HG03095 (cell line): ENCODE measurements around the gene RTCA.
"Not testable (repeated sequence)": the region's sequence is repeated elsewhere in the genome, so short reads cannot be mapped to it uniquely, and the experiment has no call there.

Source experiments
- ATAC-seq: cut with Tn5 transposase; IDR thresholded peaks from one replicate; pipeline ENCODE4 v1.9.1; 2021; ENCODE audit warnings: moderate library complexity; ENCODE audit not compliant: unreplicated experiment

The RTCA gene

GRCh38 chr1:100304921-100305320, 38.9 kb downstream of the RTCA start:
- ATAC-seq, result no peak

DNA sequence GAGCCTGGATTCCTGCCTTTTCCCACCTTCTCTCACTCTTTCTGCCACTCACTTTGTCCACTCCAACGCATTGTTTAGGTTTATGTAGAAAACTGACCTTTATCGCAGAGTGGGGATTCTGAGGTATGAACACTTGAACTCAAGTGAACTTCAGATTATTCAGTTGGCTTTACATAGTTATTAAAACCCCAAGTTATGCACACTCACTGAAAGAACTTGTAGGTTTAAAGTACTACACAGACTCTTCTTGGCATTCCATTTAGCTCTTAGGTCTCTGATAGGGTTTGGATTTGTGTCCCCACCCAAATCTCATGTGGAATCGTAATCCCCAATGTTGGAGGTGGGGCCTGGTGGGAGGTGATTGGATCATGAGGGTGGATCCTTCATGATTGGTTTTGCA, 39.9 kb downstream of the RTCA start:
- ATAC-seq, result no peak

DNA sequence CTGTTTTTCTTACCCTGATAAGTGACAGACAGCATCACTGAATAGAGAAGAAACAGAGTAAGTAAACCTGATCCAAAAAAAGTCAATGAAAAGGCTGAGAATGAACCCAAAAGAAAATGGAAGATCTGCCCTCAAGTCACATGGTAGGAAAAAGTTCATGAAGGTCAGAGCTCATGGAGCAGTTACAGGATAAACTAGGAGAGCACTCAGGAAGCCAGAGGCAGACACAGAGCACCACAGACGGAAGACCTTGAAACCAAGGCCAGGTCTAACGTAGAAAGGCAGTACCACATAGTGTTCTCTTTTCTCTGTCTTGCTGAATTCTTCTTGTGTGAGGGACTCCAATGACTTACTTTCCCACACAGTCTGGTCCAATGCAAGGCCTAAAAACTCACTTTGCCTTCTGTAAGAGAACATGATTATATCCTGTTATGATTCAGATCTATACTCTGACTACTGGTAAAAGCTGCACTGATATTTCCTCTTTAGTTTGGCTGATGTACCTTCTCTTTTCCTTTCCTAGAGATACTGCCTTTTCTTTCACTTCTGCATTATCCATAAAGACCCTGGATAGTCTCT, 40.8 kb downstream of the RTCA start:
- ATAC-seq, result no peak

DNA sequence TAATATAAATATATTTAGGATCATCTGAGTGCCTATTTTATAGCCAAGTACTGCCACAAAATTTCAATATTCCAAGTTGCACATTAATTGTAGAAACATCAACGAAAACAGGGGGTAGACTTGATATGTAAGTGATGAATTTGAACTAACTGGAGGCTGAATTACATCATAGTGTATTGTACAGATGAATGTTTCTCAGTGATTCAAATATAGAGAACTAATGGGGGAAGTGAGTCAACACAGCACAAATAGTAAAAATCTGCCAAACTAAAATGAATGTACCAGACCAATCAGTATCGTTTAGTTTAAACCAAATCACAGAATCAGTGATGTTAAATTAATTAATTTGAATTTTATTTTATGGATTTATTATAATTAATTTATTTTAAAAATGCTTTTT, 42.8 kb downstream of the RTCA start:
- ATAC-seq, result no peak

DNA sequence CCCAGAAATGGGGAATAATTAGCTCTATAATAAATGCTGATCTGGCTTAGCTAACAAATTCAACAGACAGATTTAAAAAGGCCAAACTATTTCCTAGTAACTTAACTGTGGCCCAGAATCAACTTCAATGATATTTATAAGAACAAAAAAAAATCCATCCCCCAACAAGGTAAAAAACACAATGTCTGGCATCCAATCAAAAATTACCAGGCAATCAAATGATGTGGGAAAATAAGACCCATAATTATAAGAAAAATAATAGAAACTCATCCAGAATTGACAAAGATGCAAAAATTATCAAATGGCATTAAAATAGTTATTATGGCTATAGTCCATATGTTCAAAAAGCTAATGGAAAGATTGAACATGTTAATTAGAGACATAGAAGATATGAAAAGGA, 43.8 kb downstream of the RTCA start:
- ATAC-seq, result no peak

DNA sequence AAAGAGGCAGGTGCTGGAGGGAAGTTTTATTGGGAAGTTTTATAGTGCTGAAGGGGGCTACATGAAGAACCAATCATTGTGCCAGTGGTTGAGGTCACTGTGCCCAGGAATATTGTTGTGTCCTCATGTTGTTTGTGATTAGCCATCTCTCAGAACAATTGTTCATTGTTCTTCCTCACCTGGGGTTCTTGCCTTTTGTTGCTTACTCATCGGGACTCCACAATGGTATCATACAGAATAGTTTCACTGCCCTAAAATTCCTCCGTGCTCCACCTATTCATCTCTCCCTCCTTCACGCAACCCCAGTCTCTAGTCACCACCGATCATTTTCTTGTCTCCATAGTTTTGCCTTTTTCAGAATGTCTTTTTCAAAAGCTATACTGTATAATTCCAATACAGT, 47.4 kb downstream of the RTCA start:
- no peak for ATAC-seq

GRCh38 chr1:100316622-100317021, 50.6 kb downstream of the RTCA start:
- no peak for ATAC-seq

DNA sequence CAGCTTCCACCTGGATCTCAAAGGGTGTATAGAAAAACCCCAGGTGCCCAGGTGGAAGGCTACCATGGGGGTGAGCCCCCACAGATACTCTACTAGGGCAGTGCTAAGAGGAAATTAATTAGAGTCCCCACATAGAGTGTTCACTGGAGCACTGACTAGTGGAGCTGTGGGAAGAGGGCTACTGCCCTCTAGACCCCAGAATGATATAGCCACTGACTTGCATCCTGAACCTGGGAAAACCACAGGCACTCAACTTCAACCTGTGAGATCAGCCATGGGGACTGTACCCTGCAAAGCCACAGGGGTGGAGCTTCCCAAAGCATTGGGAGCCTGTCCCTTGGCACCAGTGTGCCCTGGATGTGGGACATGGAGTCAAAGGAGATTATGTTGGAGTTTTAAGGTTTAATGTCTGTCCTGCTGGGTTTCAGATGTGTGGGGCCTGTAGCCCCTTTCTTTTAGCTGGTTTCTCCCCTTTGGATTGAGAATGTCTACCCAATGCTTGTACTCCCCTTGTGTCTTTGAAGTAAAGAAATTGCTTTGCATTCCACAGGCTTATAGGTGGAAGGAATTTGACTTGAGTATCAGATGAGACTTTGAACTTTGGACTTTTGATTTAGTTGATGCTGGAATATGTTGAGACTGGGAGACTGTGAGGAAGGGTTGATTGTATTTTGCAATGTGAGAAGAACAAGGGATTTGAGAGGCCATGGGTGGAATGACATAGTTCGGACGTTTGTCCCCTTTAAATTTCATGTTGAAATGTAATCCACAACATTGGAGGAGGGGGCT, 54.5 kb downstream of the RTCA start:
- no peak for ATAC-seq

DNA sequence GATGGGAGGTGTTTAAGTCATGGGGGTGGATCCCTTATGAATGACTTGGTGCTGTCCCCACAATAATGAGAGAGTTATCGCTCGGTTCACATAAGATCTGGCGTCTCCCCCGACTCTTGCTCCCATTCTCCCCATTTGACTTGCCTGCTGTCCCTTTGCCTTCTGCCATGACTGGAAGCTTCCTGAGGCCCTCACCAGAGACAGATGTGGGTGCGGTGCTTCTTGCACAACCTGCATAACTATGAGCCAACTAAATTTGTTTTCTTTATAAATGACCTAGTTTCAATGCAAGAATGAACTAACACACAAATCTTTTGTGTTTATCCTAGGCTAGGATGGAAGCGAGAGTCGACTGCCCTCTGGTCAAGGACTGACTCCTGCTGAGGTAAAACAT, 55.1 kb downstream of the RTCA start:
- no peak for ATAC-seq

DNA sequence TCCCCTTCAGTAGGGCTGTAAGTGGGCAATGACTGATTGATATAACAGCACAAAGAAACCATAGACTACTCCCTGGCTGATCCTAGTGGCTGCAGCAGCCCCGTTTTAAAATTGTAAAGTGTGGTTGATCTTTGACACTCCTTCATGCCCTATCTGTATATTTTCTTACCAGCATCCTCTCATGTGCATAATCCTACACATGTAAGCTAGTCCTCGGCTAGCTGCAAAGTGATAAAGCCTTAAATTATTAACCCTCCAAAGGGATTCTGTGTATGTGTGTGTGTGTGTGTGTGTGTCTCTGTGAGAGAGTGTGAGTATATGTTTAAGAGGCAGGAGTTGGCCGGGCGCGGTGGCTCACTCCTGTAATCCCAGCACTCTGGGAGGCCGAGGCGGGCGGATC, 55.5 kb downstream of the RTCA start:
- no peak for ATAC-seq

DNA sequence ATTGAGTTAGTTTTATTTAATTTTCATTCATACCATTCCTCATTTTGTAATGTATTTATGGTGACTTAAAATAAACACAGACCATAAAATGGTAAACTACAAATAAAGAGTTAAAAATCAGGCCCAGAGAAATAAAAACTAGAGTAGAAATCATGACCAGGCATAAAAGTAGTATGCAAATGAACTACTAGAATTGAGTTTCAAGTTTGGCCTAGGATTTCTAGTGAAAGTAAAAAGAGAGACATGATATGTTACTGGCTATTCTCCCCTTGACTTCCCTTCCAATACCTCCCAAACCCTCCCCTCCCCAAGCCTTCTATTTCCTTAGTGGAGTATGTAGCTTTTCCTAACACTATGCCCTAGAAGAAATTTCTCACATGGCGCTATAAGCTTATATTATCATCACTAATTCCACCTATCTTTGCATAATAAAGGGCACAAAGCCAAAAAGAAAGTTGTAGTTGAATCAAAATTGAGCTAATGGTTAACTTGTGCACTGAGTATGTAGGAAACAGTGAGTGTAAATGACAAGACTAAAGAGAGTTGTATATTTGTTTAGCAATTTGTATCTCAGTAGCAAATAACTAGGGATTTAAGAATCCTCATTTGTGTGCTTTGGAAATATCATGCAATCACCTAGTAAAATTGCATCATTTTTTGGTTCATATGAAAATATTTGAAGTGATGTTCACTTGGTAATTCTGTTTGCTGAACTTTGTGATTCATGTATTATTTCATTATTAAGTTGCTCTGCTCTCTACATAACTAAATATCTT, 56.6 kb downstream of the RTCA start:
- ATAC-seq, result no peak

GRCh38 chr1:100323419-100324106, 57.5 kb downstream of the RTCA start:
- no peak for ATAC-seq

DNA sequence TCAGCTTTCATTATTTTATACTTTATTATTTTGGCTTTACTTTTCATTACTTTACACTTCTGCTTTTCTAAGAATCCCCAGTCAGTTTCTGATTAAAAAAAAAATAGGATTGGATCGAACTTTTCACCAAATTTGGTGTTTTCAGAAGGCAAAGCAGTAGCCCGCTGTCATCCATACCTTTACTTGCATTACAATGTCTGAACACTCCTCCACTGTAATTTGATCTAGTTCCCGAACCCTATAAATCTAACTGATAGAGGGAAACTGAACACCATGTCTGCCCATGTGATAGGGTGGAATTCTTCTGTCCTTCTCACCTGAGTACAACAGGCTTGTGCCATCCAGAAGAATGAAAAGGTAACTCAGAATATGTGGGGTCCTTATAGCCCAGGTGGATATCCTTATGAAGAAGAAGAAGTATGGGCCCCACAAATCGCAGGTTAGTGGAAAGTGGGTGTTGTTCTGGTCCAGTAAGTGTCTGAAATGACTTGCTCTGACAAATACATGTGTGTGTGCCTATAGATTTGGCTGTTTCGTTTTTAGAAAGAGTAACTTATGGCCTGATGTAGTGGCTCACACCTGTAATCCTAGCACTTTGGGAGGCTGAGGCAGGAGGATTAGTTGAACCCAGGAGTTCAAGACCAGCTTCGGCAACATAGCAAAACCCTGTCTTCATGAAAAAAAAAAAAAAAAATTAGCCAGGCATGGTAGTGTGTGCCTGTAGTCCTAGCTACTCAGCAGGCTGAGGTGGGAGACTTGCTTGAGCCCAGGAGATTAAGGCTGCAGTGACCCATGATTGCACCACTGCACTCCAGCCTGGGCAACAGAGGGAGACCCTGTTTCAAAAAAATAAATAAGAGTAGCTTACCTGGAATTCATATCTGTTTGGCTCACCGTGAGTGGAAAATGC, 59.7 kb downstream of the RTCA start:
- no peak for ATAC-seq

DNA sequence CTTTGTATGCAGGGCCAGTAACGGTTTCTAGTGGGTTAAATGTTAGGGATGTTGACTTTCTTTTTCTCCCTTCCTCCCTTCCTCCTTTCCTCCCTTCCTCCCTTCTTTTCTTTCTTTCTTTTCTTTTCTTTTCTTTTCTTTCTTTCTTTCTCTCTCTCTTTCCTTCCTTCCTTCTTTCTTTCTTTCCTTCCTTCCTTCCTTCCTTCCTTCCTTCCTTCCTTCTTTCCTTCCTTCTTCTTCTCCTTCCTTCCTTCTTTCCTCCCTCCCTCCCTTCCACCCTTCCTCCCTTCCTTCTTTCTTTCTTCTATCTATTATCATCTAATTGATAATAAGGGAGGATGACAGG, 60.3 kb downstream of the RTCA start:
- not testable (repeated sequence) for ATAC-seq

DNA sequence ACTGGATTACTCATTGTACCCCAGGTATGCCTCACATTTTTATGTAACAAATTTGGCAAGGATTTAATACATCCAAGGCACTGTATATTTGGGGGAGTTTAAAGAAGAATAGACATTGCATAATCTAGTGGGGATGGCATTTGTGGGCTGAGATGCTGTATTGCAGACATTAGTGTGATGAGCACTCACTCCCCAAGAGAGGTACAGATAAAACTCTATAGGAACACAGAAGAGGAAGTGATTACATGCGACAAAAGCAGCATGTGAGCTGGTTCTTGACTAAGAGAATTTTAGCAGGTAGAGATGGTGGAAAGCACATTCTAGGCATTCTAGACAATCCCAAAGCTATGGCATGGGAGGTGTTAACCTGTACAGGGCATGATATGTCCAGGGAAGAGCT, 62.1 kb downstream of the RTCA start:
- no peak for ATAC-seq

GRCh38 chr1:100331146-100331545, 65.1 kb downstream of the RTCA start:
- ATAC-seq, result not testable (repeated sequence)

- ATAC-seq, result no peak
These were observed 66.3 kb downstream of the RTCA start for GRCh38 chr1:100332331-100332730.

DNA sequence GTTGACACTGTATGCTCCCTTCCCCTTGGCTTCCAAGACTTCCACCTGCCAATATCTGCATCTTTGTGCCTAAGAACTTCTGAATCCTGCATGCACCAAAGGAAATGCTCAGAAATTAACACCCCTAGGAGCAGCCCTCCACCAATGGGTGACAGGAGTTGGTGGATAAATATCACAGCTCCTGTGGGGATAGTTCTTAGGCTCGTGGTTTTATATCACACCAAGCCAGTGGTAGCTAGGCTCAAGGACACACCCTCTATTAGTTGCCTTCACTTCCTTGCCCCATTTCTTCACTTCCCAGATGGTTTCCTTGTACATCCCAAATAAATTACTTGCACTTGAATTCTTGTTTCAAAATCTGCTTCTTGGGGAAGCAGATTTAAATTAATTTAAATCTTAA, 69.4 kb downstream of the RTCA start:
- ATAC-seq, result no peak

DNA sequence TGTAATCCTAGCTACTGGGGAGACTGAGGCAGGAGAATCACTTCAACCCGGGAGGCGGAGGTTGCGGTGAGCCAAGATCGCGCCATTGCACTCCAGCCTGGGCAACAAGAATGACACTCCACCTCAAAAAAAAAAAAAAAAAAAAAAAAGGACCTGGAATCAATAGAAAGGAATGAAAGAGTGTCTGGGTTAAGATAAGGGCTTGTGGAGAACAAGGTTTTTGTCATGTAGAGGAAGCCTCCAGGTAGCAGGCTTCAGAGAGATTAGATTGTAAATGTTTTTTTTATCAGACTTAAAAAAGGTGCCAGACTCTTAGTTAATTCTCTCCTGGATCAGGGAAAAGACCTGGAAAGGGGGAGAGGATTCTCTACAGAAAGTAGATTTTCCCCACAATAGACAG, 71.9 kb downstream of the RTCA start:
- ATAC-seq, result not testable (repeated sequence)

- ATAC-seq, result not testable (repeated sequence)
These were observed 73.7 kb downstream of the RTCA start for GRCh38 chr1:100339735-100340134.

DNA sequence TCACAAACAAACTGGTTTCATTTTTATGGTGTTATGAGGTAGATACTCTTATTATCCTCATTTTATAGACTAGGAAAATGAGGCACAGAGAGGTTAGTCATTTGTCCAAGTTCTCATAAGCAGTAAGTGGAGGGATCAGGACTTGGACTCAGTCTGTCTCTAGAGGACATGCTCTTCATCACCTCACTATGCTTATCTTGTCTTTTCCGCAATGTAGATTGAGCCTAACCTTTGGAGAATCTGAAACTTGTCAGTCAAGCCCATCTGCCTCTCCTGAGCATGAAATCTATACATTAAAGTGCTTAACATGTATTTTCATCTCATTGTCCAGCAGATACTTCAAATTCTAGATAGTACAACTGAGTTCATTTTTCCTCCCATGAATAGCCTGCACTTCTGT, 74.5 kb downstream of the RTCA start:
- ATAC-seq, result no peak
